Measurements from ENCODE around the gene SIGLEC8.

- no peak for TF ChIP-seq CTCF (IDR thresholded peaks at IDR 0.05)
- TF ChIP-seq POLR2A (IDR thresholded peaks at IDR 0.05), result no peak
These were observed 21.5 kb upstream of the SIGLEC8 start for GRCh38 chr19:51479531-51480331.
